Measurements from ENCODE around the gene IGFLR1. TPM values are rescaled to one million over a fixed set of nuclear protein-coding genes. Genes with fewer than 3 reads are reported as not detected.

Gene IGFLR1
- total RNA-seq, 6 experiments from 2014 or later = 0.76 to 2.8 (median 1.4) TPM

- Mint-ChIP-seq H3K9me3 (no peaks in the 10 kb centered on the region), H3K4me1 (ENCODE audit: low read depth) (peaks cover 15% of the 10 kb centered on the region), H3K36me3 (ENCODE audit: low read depth) (no peaks in the 10 kb centered on the region), H3K27ac (no peak overlapping the region), H3K27me3 (ENCODE audit: insufficient read depth) (peaks cover 6% of the 10 kb centered on the region; the same call in 1 of the 2 replicates), H3K4me3 (no peak overlapping the region)
- DNase-seq = no peak
- TF ChIP-seq, protein P1, sequence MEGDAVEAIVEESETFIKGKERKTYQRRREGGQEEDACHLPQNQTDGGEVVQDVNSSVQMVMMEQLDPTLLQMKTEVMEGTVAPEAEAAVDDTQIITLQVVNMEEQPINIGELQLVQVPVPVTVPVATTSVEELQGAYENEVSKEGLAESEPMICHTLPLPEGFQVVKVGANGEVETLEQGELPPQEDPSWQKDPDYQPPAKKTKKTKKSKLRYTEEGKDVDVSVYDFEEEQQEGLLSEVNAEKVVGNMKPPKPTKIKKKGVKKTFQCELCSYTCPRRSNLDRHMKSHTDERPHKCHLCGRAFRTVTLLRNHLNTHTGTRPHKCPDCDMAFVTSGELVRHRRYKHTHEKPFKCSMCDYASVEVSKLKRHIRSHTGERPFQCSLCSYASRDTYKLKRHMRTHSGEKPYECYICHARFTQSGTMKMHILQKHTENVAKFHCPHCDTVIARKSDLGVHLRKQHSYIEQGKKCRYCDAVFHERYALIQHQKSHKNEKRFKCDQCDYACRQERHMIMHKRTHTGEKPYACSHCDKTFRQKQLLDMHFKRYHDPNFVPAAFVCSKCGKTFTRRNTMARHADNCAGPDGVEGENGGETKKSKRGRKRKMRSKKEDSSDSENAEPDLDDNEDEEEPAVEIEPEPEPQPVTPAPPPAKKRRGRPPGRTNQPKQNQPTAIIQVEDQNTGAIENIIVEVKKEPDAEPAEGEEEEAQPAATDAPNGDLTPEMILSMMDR (IDR thresholded peaks at IDR 0.05) = no peak
These were observed 28.3 kb downstream of the IGFLR1 start for GRCh38 chr19:35713904-35714495.

- TF ChIP-seq, protein P1 (IDR thresholded peaks at IDR 0.05) = no peak
- no peak overlapping the region for H3K27ac Mint-ChIP-seq
- H3K9me3 Mint-ChIP-seq = no peaks in the 10 kb centered on the region
- H3K4me1 Mint-ChIP-seq (ENCODE audit: low read depth) = peaks cover 13% of the 10 kb centered on the region
- no peak overlapping the region for H3K4me3 Mint-ChIP-seq
- no peak for DNase-seq
- no peaks in the 10 kb centered on the region for H3K36me3 Mint-ChIP-seq (ENCODE audit: low read depth)
- H3K27me3 Mint-ChIP-seq (ENCODE audit: insufficient read depth) = peaks cover 6% of the 10 kb centered on the region; the same call in 1 of the 2 replicates
These were observed 28.8 kb downstream of the IGFLR1 start for GRCh38 chr19:35713506-35713850.

- no peak for DNase-seq
- H3K9me3 Mint-ChIP-seq = no peaks in the 10 kb centered on the region
- no peak overlapping the region for H3K27ac Mint-ChIP-seq
- peaks cover 13% of the 10 kb centered on the region for H3K4me1 Mint-ChIP-seq (ENCODE audit: low read depth)
- H3K36me3 Mint-ChIP-seq (ENCODE audit: low read depth) = no peaks in the 10 kb centered on the region
- no peak overlapping the region for H3K4me3 Mint-ChIP-seq
- H3K27me3 Mint-ChIP-seq (ENCODE audit: insufficient read depth) = peaks cover 6% of the 10 kb centered on the region; the same call in 1 of the 2 replicates
- TF ChIP-seq, protein P1 (IDR thresholded peaks at IDR 0.05) = no peak
These were observed 29.4 kb downstream of the IGFLR1 start for GRCh38 chr19:35712567-35713505.

DNA sequence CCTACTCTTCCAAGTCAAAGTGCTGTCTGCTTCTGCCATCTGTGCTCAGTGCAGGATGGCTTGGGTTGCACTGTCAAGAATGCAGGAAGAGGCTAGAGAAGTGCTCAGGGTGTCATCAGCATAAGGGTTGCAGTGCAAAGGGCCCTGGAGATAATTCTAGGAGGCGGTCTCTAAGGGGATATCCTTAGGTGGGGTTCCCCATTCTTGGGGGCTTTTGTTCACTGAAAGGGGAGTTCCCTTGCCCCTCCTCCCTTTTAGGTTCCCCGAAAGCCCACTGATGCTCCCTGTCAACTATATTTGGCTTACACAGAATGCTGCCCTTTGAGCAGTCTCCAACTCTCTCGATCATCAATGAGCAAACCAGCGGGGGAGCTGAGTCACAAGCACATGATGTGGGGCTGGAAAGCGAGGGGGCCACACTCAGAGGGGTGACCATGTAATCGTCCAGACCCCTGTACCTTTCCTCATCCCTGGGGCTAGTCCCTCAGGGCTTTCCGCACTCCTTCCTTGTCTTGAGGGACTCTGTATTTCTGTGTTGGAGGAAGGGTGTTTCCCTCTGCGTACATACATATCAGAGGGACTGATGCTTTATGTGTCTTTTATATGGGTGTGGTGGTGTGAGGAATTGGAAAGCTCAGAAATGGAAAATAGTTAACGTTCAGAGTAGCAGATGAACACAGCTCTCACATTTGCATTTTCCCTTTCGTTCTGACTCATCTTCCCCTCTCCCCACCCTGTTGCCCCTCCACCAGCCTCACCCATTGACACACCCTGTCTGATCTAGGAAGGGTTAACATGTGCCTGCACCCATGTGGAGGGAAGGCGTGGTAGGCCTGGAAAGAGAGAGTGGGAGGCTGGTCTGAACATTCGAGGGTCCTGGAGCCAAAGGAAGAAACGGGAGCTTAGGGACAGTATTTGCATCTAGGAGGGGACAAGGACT is 31.2 kb downstream of the IGFLR1 start:
- H3K4me1 Mint-ChIP-seq (ENCODE audit: low read depth) = peaks cover 5% of the 10 kb centered on the region
- H3K4me3 Mint-ChIP-seq = no peak overlapping the region
- no peaks in the 10 kb centered on the region for H3K36me3 Mint-ChIP-seq (ENCODE audit: low read depth)
- TF ChIP-seq, protein P1 (IDR thresholded peaks at IDR 0.05) = no peak
- H3K9me3 Mint-ChIP-seq = no peaks in the 10 kb centered on the region
- no peak overlapping the region for H3K27ac Mint-ChIP-seq
- H3K27me3 Mint-ChIP-seq (ENCODE audit: insufficient read depth) = peaks cover 5% of the 10 kb centered on the region; the same call in 1 of the 2 replicates
- no peak for DNase-seq

GRCh38 chr19:35708391-35708790 is 33.9 kb downstream of the IGFLR1 start:
- H3K27ac Mint-ChIP-seq = no peak overlapping the region
- peaks cover 5% of the 10 kb centered on the region; the same call in 1 of the 2 replicates for H3K27me3 Mint-ChIP-seq (ENCODE audit: insufficient read depth)
- no peaks in the 10 kb centered on the region for H3K4me1 Mint-ChIP-seq (ENCODE audit: low read depth)
- TF ChIP-seq, protein P1 (IDR thresholded peaks at IDR 0.05) = no peak
- no peak for DNase-seq
- no peak overlapping the region for H3K4me3 Mint-ChIP-seq
- H3K9me3 Mint-ChIP-seq = no peaks in the 10 kb centered on the region
- H3K36me3 Mint-ChIP-seq (ENCODE audit: low read depth) = no peaks in the 10 kb centered on the region
